T follicular helper cell (primary cell): ENCODE results near the gene UBE2F.
"Not testable (repeated sequence)": the region's sequence is repeated elsewhere in the genome, so short reads cannot be mapped to it uniquely, and the experiment has no call there.

ENCODE experiments used
- DNase-seq: peaks from one replicate; pipeline ENCODE4 v3.0.0-alpha.2; 2020; ENCODE audit warnings: low read depth

UBE2F gene

GRCh38 chr2:237979331-237979730 is 12.5 kb downstream of the UBE2F start:
- DNase-seq = no peak

- DNase-seq = no peak
These were observed 13.3 kb downstream of the UBE2F start for GRCh38 chr2:237980087-237980486.

- DNase-seq = no peak
These were observed 13.9 kb downstream of the UBE2F start for GRCh38 chr2:237980751-237981150.

GRCh38 chr2:237981621-237982020 is 14.8 kb downstream of the UBE2F start:
- DNase-seq = not testable (repeated sequence)

- DNase-seq = no peak
These were observed 15.4 kb downstream of the UBE2F start for GRCh38 chr2:237982039-237982725.

- no peak for DNase-seq
These were observed 17.1 kb downstream of the UBE2F start for GRCh38 chr2:237983922-237984321.

GRCh38 chr2:237987268-237987667 is 20.5 kb downstream of the UBE2F start:
- DNase-seq = no peak

- no peak for DNase-seq
These were observed 26.9 kb downstream of the UBE2F start for GRCh38 chr2:237993701-237994100.

- DNase-seq = no peak
These were observed 28.2 kb downstream of the UBE2F start for GRCh38 chr2:237995036-237995435.

GRCh38 chr2:237996021-237996593 is 29.3 kb downstream of the UBE2F start:
- DNase-seq = no peak

GRCh38 chr2:237997521-237997920 is 30.7 kb downstream of the UBE2F start:
- no peak for DNase-seq

- no peak for DNase-seq
These were observed 31.7 kb downstream of the UBE2F start for GRCh38 chr2:237998530-237998929.

GRCh38 chr2:238003234-238004031 is 36.6 kb downstream of the UBE2F start:
- DNase-seq = no peak

- no peak for DNase-seq
These were observed 37.4 kb downstream of the UBE2F start for GRCh38 chr2:238004077-238004830.

- no peak for DNase-seq
These were observed 38.7 kb downstream of the UBE2F start for GRCh38 chr2:238005528-238005927.

- DNase-seq = no peak
These were observed 39.7 kb downstream of the UBE2F start for GRCh38 chr2:238006510-238006909.

- DNase-seq = no peak
These were observed 41.1 kb downstream of the UBE2F start for GRCh38 chr2:238007924-238008323.

- no peak for DNase-seq
These were observed 42.7 kb downstream of the UBE2F start for GRCh38 chr2:238009563-238009962.

GRCh38 chr2:238010572-238010971 is 43.8 kb downstream of the UBE2F start:
- DNase-seq = no peak

- no peak for DNase-seq
These were observed 47.0 kb downstream of the UBE2F start for GRCh38 chr2:238013806-238014205.

GRCh38 chr2:238015705-238016104 is 48.9 kb downstream of the UBE2F start:
- no peak for DNase-seq

GRCh38 chr2:238016526-238016925 is 49.7 kb downstream of the UBE2F start:
- no peak for DNase-seq
